ENCODE data around the gene SLC44A2.
"Not testable (repeated sequence)": the region's sequence is repeated elsewhere in the genome, so short reads cannot be mapped to it uniquely, and the experiment has no call there.

- not testable (repeated sequence) for TF ChIP-seq CTCF, POLR2AphosphoS5 (IDR thresholded peaks at IDR 0.05)
These were observed 37.9 kb downstream of the SLC44A2 start for GRCh38 chr19:10663252-10663563.
